ENCODE measurements around the gene SH3BP1. TPM values are rescaled to one million over a fixed set of nuclear protein-coding genes. Genes with fewer than 3 reads are reported as not detected.

The SH3BP1 gene
- total RNA-seq, 1 experiment from 2014 or later = 1.5 TPM

DNA sequence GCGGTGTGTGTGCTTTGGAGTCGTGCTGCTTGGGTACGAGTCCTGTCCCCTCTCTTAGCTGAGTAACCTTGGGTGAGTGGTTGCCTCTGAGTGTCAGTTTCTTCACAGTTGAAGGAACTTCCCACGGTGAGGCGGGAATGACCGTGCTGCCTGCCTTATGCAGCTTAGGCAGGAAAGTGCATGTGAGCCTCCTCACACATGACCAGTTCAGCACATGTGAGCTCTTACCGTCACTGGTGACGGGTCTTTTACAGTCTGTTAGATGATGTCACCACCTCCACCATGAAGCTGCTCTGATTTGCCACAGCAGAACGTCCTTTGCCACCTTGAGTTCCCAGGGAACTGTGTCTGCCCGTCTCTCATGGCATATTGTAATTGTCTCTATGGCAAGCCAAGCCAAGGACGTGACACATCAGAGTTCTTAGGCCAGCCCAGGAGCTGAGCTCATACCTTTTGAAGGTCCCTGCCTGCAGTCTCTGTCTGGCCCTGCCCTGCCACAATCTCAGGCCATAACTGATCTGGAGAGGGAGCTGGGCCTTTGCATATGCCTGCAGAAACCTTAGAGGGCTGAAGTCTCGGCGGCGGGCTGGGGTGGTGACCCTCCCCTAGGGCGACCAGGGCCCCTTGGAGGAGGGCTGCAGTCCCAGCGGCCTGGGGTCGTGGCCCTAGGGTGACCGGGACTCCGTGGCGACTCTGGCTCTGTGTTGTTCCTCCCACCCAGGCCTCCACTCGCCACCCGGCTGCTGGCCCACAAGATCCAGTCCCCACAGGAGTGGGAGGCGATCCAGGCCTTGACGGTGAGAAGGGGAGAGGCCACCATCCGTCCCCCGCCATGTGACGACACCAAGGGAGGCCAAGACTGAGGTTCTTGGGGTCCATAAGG lies 23.0 kb upstream of the SH3BP1 start:
- no peak for DNase-seq (ENCODE audit: low read depth)

DNA sequence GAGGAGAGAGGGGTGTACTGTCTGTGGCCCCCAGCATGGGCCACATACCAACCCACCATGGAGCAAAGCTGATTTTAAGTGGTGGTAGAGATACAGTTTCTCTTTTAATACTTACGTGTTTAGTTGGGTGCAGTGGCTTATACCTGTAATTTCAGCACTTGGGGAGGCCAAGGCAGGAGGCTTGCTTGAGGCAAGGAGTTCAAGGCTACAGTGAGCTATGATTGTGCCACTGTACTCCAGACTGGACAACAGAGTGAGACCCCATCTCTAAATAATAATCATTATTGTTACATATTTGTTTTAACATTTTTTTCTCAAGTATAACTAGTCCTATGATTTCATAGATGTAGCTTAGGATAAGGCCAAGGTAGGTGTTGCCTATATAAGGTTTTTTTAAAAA lies 22.0 kb upstream of the SH3BP1 start:
- DNase-seq (ENCODE audit: low read depth) = no peak

GRCh38 chr22:37618072-37618656 lies 21.3 kb upstream of the SH3BP1 start:
- DNase-seq (ENCODE audit: low read depth) = no peak

- no peak for DNase-seq (ENCODE audit: low read depth)
Observed at GRCh38 chr22:37618674-37619073, 20.8 kb upstream of the SH3BP1 start.

DNA sequence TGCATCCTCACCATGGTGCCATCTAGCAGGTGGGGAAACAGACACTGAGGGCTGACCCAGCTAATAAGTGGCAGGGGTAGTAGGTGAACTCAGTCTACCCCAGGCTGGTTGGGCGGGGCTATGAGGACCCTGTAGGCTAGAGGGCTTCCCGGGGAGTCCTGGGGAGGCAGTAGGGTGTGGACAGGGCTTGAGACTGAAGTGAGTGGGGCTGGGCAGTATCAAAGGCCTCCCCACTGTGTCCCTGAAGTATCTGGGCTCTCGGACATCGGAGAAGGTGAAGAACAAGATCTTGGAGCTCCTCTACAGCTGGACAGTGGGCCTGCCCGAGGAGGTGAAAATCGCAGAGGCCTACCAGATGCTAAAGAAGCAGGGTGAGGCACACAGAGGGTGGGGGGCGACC lies 19.5 kb upstream of the SH3BP1 start:
- no peak for DNase-seq (ENCODE audit: low read depth)

- DNase-seq (ENCODE audit: low read depth) = no peak
Observed at GRCh38 chr22:37621352-37621860, 18.1 kb upstream of the SH3BP1 start.

DNA sequence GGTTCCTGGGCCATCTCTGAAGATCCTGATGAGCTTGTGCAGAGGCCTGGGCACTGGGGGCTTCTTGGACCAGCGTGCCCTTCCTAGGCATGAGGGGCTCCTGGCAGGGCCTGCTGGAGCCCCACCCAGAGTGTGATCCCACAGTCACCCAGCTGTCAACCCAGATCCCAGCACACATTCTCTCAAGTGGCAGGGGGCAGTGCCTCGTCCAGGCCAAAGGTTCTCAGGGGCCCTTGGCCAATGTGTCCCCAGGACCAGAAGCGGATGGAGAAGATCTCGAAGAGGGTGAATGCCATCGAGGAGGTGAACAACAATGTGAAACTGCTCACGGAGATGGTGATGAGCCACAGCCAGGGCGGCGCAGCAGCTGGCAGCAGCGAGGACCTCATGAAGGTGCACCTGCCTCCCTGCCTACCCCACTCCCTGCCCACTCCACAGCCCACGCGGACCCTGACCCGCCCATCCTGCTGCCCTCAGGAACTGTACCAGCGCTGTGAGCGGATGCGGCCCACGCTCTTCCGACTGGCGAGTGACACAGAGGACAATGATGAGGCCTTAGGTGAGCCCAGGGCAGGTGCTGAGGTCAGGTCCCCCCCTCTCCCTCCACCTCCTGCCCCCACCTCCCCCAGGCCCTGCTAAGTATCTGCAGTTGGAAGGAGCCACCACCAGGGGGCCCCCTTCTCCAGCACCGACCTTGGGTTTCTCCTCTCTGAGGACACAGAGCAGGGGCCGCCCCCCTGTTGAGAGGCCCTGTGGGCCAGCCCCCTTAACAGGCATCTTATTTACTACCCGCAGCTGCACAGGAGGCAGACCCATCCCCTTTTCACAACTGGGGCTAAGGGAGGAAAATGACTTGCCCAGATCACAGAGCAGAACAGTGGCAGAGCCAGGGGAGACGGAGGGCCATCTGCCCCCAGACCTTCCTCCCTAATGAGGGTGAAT lies 16.1 kb upstream of the SH3BP1 start:
- DNase-seq (ENCODE audit: low read depth) = no peak

GRCh38 chr22:37624017-37624365 lies 15.5 kb upstream of the SH3BP1 start:
- no peak for DNase-seq (ENCODE audit: low read depth)

- no peak for DNase-seq (ENCODE audit: low read depth)
Observed at GRCh38 chr22:37624876-37625275, 14.6 kb upstream of the SH3BP1 start.

- DNase-seq (ENCODE audit: low read depth) = no peak
Observed at GRCh38 chr22:37625737-37626136, 13.7 kb upstream of the SH3BP1 start.

DNA sequence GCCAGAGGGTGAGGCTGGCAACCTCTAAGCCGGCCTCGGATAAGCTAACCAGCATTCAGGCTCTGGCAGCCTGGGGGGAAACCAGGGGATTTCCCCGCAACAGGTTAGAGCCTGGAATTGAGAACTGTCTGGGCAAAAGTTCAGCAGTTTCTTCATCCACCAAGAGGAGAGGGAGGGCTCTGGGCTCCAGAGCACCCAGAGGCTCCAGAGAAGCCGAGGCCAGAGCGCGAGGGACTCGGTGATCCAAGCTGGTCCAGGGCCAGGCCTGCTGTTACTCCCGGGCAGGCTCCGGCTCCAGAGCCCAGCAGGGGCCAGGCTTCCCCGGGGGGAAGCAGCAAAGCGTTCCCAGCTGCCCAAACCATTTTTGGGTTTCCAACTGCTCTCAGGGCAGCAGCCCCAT lies 13.3 kb upstream of the SH3BP1 start:
- DNase-seq (ENCODE audit: low read depth) = no peak

- no peak for DNase-seq (ENCODE audit: low read depth)
Observed at GRCh38 chr22:37626556-37627075, 12.9 kb upstream of the SH3BP1 start.

DNA sequence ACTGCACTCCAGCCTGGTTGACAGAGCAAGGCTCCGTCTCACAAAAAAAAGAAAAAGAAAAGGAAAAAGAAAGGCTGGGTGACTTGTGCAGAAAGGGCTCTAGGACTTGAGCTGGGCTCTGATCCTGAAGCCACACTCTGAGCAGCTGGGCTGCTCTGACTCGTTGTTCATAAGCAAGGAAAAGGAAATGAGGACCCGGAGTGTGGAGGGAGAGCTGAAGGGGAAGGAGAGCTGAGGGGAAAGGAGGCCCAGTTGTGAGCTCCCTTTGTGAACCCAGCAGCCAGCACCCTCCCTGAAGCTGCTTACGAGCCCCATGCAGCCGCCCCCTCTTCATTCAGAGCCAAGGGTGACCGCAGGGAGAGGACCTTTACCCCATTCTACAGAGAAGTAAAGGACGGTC lies 12.3 kb upstream of the SH3BP1 start:
- DNase-seq (ENCODE audit: low read depth) = no peak

DNA sequence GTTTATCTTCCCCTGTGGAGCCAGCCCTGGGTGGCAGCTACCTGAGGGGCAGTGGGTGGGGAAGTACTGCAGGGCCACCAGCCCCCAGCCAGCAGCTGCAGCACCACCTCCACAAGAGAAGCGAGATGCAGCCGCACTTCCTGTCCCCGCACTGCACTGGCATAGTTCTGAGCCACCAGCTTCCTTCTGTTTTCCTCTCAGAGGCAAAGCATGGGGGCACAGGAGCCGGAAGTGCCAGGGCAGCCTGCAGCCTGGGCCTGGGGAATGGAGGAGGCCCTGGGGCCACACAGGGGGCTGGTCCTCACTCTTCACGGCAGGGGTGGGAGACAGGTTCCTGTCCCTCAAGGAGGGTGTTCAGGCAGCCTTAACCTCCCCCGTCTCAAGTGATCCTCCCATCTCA lies 11.9 kb upstream of the SH3BP1 start:
- no peak for DNase-seq (ENCODE audit: low read depth)

DNA sequence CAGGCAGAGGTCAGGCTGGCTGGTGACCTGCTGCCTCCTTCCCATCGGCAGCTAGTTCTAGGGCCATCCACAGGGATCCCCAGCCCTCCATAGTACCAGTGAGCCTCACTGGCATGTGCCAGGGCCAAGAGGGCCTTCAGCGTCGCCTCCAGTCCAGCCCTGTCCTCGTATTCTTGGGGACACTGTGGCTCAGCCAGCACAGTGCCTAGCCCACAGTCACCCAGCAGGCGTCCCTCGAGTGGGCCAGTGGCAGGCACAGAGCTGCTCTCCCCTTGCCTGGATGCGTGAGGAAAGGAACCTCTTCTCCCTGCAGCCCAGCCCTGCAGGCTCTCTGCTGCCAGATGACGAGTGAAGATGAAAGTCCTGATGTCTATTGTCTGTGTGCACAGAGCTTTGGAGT lies 10.6 kb upstream of the SH3BP1 start:
- no peak for DNase-seq (ENCODE audit: low read depth)

GRCh38 chr22:37629928-37630327 lies 9.5 kb upstream of the SH3BP1 start:
- DNase-seq (ENCODE audit: low read depth) = no peak

DNA sequence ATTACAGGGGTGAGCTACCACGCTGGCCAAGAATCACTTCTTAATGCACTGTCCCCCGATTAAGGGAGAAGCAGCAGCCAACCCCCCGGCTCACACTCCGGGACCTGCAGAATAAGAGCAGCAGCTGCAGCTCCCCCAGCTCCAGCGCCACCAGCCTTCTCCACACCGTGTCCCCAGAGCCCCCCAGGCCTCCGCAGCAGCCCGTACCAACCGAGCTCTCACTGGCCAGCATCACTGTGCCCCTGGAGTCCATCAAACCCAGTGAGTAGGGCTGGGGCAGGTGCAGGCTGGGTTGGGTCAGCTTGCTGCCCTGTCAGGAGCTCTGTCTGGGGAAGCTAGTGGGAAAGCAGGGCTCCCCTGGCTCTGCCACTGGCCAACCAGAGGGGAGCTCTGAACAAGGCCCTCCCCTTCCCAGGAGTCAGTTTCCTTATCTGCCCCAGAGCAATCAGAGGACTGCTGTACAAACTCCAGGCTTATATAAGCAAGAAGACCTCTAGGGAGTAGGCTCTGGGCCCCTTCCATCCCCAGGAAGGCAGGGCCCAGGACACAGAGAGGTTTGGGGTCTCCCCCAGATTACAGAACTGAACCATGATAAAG lies 8.5 kb upstream of the SH3BP1 start:
- no peak for DNase-seq (ENCODE audit: low read depth)

DNA sequence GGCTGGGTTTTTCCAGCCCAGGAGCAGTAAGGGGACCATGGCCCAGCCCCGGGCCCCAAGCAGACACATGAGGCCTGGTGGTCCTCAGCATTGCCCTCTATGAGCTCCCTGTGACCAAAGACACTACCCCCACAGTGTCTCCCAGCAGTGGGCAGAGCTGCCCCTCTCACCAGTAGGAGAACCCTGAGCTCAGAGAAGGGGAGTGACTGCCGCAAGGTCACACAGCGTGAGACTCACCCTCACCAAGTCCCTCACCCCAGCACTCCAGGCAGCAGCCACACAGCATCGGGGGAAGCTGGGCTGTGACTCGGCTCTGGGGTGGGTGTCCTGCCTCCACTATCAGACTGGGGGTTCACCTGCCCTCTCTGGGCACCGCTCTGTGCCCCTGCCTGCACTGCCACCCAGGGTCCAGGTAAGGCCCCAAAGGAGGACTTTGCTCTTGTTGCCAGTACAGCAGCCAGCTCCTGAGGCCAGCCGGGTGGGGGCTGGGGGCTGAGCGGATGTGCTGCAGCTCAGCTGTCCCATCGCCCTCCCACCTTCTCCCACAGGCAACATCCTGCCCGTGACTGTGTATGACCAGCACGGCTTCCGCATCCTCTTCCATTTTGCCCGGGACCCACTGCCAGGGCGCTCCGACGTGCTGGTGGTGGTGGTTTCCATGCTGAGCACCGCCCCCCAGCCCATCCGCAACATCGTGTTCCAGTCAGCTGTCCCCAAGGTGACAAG lies 7.9 kb upstream of the SH3BP1 start:
- DNase-seq (ENCODE audit: low read depth) = no peak

GRCh38 chr22:37632174-37633088 lies 7.0 kb upstream of the SH3BP1 start:
- no peak for DNase-seq (ENCODE audit: low read depth)

DNA sequence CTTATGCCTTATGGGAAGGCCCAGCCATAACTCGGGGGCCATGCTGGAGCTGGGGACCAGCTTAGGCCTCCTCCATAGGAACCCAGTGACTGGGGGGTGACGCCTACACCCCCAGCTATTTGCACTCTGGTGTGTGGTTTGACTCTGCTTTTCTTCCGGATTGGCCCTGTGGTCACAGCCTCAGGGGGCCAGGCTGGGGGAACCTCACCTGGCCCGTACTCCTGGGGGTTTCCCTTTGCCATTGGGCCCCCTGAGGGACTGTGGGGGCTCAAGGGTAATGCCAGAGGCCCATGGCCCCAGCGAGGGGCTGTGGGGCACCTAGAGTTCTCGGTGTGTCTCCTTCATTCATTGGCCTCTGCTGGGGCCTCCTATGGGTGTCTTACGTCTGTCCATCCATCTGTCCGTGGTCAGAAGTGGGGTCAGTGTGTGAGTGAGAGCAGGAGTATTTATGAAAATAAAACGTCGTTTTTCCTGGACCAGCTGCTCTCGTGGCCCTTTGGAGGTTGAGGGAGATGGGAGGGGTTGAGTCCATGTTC lies 6.3 kb upstream of the SH3BP1 start:
- no peak for DNase-seq (ENCODE audit: low read depth)

All from M059J (cell line).